Adrenal gland (tissue), 5 donors: ENCODE measurements around the gene COL17A1.

Experiments used
- POLR2A ChIP-seq, 2 donors: fragments of 450-650 bp; IDR thresholded peaks; one replicate each; pipeline ENCODE4 v1.6.1; 2017; ENCODE audit warnings: antibody characterized with exemption in 2 of 2, mild to moderate bottlenecking in 2 of 2, moderate library complexity in 1 of 2
- TF ChIP-seq, protein P1 (sequence below), 6 experiments: fragments of 450-650 bp in 4 of 6; fragments of 200-600 bp in 2 of 6; sonication (generic) in 1 of 6; IDR thresholded peaks; 1 replicate in 5 of 6; 2 replicates in 1 of 6; pipeline versions ENCODE4 v1.5.1 to v1.8.0; 2016 to 2021; ENCODE audit warnings: antibody characterized with exemption in 6 of 6, mild to moderate bottlenecking in 2 of 6, moderate library complexity in 1 of 6
- donor health status: DM: no; HTN: no; CAD: no.

- TF ChIP-seq, protein P1, sequence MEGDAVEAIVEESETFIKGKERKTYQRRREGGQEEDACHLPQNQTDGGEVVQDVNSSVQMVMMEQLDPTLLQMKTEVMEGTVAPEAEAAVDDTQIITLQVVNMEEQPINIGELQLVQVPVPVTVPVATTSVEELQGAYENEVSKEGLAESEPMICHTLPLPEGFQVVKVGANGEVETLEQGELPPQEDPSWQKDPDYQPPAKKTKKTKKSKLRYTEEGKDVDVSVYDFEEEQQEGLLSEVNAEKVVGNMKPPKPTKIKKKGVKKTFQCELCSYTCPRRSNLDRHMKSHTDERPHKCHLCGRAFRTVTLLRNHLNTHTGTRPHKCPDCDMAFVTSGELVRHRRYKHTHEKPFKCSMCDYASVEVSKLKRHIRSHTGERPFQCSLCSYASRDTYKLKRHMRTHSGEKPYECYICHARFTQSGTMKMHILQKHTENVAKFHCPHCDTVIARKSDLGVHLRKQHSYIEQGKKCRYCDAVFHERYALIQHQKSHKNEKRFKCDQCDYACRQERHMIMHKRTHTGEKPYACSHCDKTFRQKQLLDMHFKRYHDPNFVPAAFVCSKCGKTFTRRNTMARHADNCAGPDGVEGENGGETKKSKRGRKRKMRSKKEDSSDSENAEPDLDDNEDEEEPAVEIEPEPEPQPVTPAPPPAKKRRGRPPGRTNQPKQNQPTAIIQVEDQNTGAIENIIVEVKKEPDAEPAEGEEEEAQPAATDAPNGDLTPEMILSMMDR (IDR thresholded peaks at IDR 0.05) = no peak
- no peak for TF ChIP-seq POLR2A (IDR thresholded peaks at IDR 0.05)
Measured at GRCh38 chr10:104031631-104032030, 54.0 kb downstream of the COL17A1 start.
